ENCODE measurements around the gene SASH1. TPM values are rescaled to one million over a fixed set of nuclear protein-coding genes. Genes with fewer than 3 reads are reported as not detected.

The SASH1 gene
- total and polyA plus RNA-seq, 2 donors (not counting 3 experiments of a cell fraction or from before 2014, with no cell fraction given), result 18.5 to 103 TPM

DNA sequence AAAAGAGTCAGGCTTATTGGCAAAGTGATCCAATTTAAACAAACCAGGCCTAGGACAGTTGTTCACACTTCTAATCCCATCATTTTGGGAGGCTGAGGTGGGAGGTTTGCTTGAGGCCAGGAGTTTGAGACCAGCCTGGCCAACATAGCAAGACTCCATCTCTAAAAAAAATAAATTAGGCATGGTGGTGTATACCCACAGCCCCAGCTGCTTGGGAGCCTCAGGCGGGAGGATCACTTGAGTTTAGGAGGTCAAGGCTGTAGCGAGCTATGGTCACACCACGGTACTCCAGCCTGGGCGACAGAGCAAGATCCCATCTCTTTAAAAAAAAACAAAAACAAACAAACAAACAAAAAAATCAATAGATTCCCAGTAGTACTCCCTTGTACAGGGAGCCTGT lies 86.8 kb downstream of the SASH1 start:
- peaks cover 35% of the 10 kb centered on the region for H3K4me1 ChIP-seq (ENCODE audit: control insufficient read depth, extremely low read depth, insufficient read depth, low read length)
- no TSS peak for BruUV-seq (replicated peaks)
- TF ChIP-seq JUN (IDR thresholded peaks at IDR 0.05; ENCODE audit: borderline replicate concordance, insufficient read depth, insufficient read length, low read depth) (no peak), EZH2 (IDR thresholded peaks at IDR 0.05; ENCODE audit: borderline replicate concordance, low read depth, low read length, severe bottlenecking) (no peak), GATA2 (IDR thresholded peaks at IDR 0.05; ENCODE audit: insufficient read depth, insufficient read length, low read depth, low read length) (no peak), FOS (IDR thresholded peaks at IDR 0.05; ENCODE audit: borderline replicate concordance, insufficient read depth, low read length) (no peak), MYC (IDR thresholded peaks at IDR 0.05; ENCODE audit: low read depth, low read length) (no peak), POLR2AphosphoS5 (IDR thresholded peaks at IDR 0.05; ENCODE audit: insufficient read depth, low read depth, low read length) (no peak), POLR2A (IDR thresholded peaks at IDR 0.05; ENCODE audit: low read depth, low read length) (no peak)
- TF ChIP-seq, protein P1, sequence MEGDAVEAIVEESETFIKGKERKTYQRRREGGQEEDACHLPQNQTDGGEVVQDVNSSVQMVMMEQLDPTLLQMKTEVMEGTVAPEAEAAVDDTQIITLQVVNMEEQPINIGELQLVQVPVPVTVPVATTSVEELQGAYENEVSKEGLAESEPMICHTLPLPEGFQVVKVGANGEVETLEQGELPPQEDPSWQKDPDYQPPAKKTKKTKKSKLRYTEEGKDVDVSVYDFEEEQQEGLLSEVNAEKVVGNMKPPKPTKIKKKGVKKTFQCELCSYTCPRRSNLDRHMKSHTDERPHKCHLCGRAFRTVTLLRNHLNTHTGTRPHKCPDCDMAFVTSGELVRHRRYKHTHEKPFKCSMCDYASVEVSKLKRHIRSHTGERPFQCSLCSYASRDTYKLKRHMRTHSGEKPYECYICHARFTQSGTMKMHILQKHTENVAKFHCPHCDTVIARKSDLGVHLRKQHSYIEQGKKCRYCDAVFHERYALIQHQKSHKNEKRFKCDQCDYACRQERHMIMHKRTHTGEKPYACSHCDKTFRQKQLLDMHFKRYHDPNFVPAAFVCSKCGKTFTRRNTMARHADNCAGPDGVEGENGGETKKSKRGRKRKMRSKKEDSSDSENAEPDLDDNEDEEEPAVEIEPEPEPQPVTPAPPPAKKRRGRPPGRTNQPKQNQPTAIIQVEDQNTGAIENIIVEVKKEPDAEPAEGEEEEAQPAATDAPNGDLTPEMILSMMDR (IDR thresholded peaks at IDR 0.05; ENCODE audit: extremely low read depth in 1 of 2, insufficient read depth in 1 of 2, low read depth in 1 of 2, low read length in 2 of 2), result no peak
- TF ChIP-seq, protein P2, sequence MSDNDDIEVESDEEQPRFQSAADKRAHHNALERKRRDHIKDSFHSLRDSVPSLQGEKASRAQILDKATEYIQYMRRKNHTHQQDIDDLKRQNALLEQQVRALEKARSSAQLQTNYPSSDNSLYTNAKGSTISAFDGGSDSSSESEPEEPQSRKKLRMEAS (IDR thresholded peaks at IDR 0.05; ENCODE audit: insufficient read depth, insufficient read length), result no peak
- no peak overlapping the region for H3K4me3 ChIP-seq (replicated peaks in 1 of 3; ENCODE audit: insufficient read depth in 1 of 3, low read depth in 1 of 3, low read length in 3 of 3)
- H3K9me1 ChIP-seq (replicated peaks; ENCODE audit: control insufficient read depth, extremely low read depth, insufficient read depth, low read length), result no peaks in the 10 kb centered on the region
- H3K27me3 ChIP-seq (ENCODE audit: control insufficient read depth in 2 of 2, insufficient read depth in 2 of 2, low read length in 2 of 2), result no peaks in the 10 kb centered on the region
- no peaks in the 10 kb centered on the region for H3K9me3 ChIP-seq (replicated peaks; ENCODE audit: control insufficient read depth, insufficient read depth, low read length)
- no peaks in the 10 kb centered on the region for H4K20me1 ChIP-seq (replicated peaks; ENCODE audit: control insufficient read depth, extremely low read depth, insufficient read depth, low read length)
- no peak overlapping the region for H3K27ac ChIP-seq (ENCODE audit: insufficient read depth, low read depth, low read length)
- no peak overlapping the region for H2AFZ ChIP-seq (ENCODE audit: low read depth, low read length)
- no peak for DNase-seq (ENCODE audit: low read depth, low spot score)
- CTCF ChIA-PET, result no interaction called here
- POLR2A ChIA-PET, result interaction anchor here (1.1 kb wide), 1 partner anchor 12 kb away, joined by 3 read pairs; no protein-coding TSS in a partner anchor
- FAIRE-seq, result no peak
- no peaks in the 10 kb centered on the region for H3K36me3 ChIP-seq (ENCODE audit: control insufficient read depth in 2 of 2, extremely low read depth in 1 of 2, insufficient read depth in 2 of 2, low read length in 2 of 2)
- peaks cover 74% of the 10 kb centered on the region for H3K79me2 ChIP-seq (ENCODE audit: control insufficient read depth, insufficient read depth, low read length)
- no peak overlapping the region for H3K9ac ChIP-seq (replicated peaks; ENCODE audit: extremely low read depth, insufficient read depth, low read length)
- no peak overlapping the region for H3K4me2 ChIP-seq (ENCODE audit: insufficient read depth, low read length)
- dilution Hi-C loops (cut with MboI; ENCODE audit: extremely low pct_ligation_motif_present, low sequenced_read_pairs) (no loop called here), intact Hi-C loops (cut with micrococcal nuclease) (no loop called here)

Measured in endothelial cell of umbilical vein (primary cell).